HG03354 (cell line): Measurements from ENCODE around the gene TWIST2.

ENCODE experiments used
- ATAC-seq: cut with Tn5 transposase; IDR thresholded peaks from one replicate; pipeline ENCODE4 v1.9.1; 2021; ENCODE audit warnings: mild to moderate bottlenecking; ENCODE audit not compliant: unreplicated experiment, poor library complexity, severe bottlenecking

TWIST2 gene

GRCh38 chr2:238847841-238848690, at the start of gene TWIST2:
Gene TWIST2, plus strand, starts transcription at chr2:238848085. Its CDS starts 131 bp downstream, at chr2:238848216.
- no peak for ATAC-seq

DNA sequence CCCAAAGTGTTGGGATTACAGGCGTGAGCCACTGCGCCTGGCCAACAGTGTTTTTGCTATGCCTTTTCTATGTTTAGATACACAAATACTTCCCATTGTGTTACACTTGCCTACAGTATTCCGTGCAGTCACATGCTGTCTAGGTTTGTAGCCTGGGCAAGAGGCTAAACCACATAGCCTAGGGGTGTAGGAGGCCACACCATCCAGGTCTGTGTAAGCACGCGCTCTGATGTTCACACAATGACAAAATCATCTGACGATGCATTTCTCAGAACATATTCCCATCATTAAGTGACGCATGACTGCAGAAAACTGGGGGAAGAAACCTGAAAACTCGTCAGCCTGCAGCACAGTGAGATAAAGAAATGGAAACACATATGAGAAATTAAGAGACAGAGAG, 46.1 kb upstream of the TWIST2 start:
- ATAC-seq, result no peak

GRCh38 chr2:238802957-238803356, 44.9 kb upstream of the TWIST2 start:
- ATAC-seq, result no peak

DNA sequence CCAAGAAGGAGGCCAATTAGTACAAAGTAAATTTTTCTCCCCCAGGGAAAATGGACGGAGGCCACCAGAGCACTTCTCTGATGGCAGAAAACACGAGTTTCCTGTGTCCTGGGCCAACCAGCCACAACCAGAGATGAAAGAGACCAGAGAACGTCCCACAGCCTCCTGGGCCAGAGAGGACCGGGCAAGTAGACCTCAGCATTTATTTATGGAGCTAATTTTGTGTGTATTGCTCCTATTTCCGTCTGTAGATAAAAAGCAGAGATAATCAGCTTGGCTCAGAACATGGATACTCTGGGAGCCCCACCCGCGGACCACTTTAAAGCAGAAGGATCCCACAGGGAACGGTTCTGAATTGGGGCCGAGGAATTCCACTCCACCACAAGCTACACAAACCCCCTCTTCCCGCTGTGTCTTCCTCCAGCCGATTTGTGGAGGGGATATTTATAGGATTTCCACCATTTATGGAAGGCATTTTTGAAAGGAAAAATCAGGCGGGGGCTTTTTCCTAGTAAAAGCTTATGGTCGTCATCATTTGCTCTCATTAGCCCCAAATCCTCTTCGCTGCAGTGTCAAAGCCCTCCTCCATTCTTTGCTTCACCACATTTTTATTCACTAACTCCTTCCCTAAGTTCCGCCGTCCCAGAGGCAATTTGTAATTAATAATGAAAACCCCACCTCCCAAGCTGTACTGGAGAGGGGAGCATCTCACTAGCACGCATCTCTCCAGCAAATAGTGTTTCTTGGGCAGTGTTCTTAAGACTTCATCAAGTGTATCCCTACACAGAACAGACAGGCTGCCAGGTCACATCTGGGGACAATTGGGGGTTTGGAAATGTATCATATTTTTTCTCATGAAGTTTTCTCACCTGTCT, 43.7 kb upstream of the TWIST2 start:
- ATAC-seq, result no peak

GRCh38 chr2:238808761-238809160, 39.1 kb upstream of the TWIST2 start:
- no peak for ATAC-seq

- ATAC-seq, result no peak
Observed at GRCh38 chr2:238810321-238810720, 37.6 kb upstream of the TWIST2 start.

- ATAC-seq, result no peak
Observed at GRCh38 chr2:238811293-238811692, 36.6 kb upstream of the TWIST2 start.

- ATAC-seq, result no peak
Observed at GRCh38 chr2:238811759-238812158, 36.1 kb upstream of the TWIST2 start.

- ATAC-seq, result no peak
Observed at GRCh38 chr2:238813109-238813508, 34.8 kb upstream of the TWIST2 start.

GRCh38 chr2:238814815-238815214, 33.1 kb upstream of the TWIST2 start:
- ATAC-seq, result no peak

DNA sequence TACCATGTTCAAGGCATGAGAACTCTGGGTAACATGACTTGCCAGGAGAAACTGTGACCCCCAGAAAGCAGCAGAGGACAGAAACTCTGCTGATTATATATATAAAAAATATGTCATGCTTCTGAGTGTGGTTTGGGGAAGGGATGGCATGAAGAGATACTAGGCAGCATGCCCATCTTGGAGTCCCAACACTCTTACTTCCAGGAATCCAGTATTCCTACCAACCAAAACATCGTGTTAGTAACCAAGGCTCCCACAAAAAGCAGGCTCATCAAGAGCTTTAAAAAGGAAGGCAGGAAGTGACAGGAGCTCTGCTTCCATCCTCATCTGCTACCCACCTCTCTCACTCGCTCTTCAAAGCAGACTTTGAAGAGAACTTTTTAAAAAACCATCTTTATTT, 31.6 kb upstream of the TWIST2 start:
- ATAC-seq, result no peak

DNA sequence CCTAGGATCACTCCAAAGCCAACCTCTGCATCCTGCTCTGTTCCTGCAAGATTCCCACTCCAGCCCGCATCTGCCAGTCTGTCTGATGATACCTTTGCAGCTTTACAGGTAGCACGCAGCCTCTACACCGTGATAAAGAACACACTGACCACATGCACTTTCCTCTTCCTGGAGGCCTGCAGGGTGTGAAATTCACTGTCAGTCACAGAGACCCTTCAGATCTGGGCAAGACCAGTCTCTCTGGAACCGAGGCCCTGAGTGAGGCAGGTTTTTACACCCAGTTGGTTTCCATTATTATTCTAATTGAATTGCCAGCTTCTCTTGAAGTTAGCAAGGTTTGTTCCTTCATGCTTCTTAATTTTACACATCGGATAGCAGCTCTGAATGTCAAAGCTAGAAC, 30.5 kb upstream of the TWIST2 start:
- no peak for ATAC-seq

DNA sequence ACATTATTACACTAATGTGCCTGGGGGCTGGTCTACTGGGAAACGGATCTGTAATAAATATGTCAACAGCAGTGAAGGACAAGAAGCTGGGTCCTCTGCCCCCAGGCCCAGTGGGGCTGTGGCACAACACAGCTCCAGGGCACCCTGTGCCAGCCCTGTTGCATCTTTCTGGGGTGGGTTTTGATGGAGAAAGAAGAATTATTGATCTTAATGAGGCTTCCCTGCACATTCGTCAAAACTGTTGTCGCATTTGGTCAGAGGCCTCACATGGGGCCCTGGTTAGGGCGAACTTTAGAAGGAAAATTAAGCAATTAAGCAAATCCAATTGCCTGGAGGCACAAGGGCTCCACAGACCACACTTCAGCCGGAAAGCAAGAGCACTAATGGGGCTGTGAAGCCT, 30.0 kb upstream of the TWIST2 start:
- no peak for ATAC-seq

DNA sequence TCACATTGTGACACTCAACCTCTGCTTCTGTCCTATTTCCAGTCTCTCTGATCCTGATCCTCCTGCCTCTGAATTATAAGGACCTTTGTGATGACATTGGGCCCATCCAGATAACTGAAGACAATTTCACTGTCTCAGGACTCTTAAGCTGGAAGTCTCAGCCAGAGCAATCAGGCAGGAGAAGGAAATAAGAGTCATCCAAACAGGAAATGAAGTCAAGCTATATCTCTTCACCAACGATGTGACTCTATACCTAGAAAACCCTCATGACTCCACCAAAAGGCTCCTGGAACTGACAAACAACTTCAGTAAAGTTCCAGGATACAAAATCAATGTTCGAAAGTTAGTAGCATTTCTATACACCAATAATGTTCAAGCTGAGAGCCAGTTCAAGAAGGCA, 29.3 kb upstream of the TWIST2 start:
- no peak for ATAC-seq

GRCh38 chr2:238820197-238820596, 27.7 kb upstream of the TWIST2 start:
- ATAC-seq, result no peak

- no peak for ATAC-seq
Observed at GRCh38 chr2:238820916-238821315, 27.0 kb upstream of the TWIST2 start.

DNA sequence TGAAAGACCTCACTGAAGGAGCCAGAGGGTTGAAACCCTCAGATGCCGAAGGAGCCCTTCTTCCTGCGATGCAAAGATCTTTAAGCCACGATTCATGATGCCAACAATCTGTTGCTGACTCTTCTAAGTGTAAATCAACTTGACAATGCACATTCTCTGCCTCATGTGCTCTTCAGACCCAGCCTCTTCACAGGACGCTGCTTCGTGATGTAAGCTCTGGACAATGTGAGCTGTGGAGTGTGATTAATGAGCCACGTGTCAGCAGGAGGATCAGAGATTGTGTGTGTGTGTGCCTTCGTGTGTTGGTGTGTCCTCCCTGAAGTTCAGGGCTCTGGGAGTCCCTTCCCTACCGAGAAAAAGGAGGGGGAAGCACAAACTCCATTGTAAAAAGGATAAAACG, 26.5 kb upstream of the TWIST2 start:
- ATAC-seq, result no peak

- no peak for ATAC-seq
Observed at GRCh38 chr2:238821944-238822670, 25.8 kb upstream of the TWIST2 start.

DNA sequence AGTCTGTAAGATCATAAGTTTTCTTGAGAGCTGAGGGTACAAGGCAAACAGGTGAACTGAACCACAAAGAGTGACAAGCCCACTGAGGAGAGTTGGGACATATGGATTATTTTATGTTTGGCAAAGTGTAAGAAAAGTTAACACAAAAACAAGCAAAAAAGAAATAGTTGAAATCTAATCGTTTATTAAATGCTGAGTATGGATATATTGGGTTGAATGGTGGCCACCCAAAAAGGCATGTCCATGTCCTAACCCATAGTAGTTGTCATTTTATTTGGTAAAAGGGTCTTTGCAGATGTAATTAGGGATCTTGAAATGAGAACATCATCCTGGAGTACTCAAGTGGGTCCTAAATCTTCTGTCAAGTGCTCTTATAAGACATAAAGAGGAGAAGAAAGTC, 24.9 kb upstream of the TWIST2 start:
- ATAC-seq, result no peak

DNA sequence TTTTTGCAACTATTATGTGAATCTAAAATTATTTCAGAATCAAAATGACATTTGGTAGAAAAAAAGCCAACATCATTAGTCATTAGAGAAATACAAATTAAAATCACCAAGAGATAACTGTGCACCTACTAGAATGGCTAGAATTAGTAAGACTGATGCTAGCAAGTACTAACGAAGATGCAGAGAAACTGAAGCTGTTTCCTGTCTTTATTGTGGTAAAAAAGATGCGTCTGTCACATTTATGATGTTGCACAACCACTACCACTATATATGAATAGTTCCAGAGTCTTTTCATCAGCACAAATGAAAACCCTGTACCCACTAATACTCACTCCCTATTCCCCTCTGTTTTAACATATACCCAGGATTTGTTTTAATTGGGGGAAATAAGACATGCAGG, 16.7 kb upstream of the TWIST2 start:
- ATAC-seq, result no peak
